Dermis blood vessel endothelial cell (primary cell): Measurements from ENCODE around the gene PEX14. TPM values are rescaled to one million over a fixed set of nuclear protein-coding genes. Genes with fewer than 3 reads are reported as not detected.

Experiments
- DNase-seq: peaks from one replicate; pipeline ENCODE4 v3.0.0; 2010
- total RNA-seq: library from RNA; depleted of rRNA; stranded (reverse); fragments of >200 nt; gene quantifications from 2 replicates; pipeline ENCODE4 v1.2.3, GENCODE V29; 2014

Gene PEX14
- total RNA-seq, 1 donor from 2014 or later, result 9.9 TPM

GRCh38 chr1:10549904-10550664 lies 75.3 kb downstream of the PEX14 start:
- no peak for DNase-seq

- DNase-seq, result no peak
Observed at GRCh38 chr1:10553118-10553517, 78.4 kb downstream of the PEX14 start.

GRCh38 chr1:10555635-10556429 lies 81.1 kb downstream of the PEX14 start:
- no peak for DNase-seq

GRCh38 chr1:10556430-10557005 lies 81.8 kb downstream of the PEX14 start:
- no peak for DNase-seq

GRCh38 chr1:10557714-10558113 lies 83.0 kb downstream of the PEX14 start:
- no peak for DNase-seq

GRCh38 chr1:10559386-10559785 lies 84.6 kb downstream of the PEX14 start:
- no peak for DNase-seq

- DNase-seq, result peak; percentile 19
Observed at GRCh38 chr1:10561497-10561896, 86.7 kb downstream of the PEX14 start.

- no peak for DNase-seq
Observed at GRCh38 chr1:10561955-10562354, 87.2 kb downstream of the PEX14 start.

- no peak for DNase-seq
Observed at GRCh38 chr1:10564063-10564462, 89.3 kb downstream of the PEX14 start.

GRCh38 chr1:10569531-10569930 lies 94.8 kb downstream of the PEX14 start:
- DNase-seq, result no peak

GRCh38 chr1:10575616-10576015 lies 100.9 kb downstream of the PEX14 start:
- peak; percentile 79 for DNase-seq

GRCh38 chr1:10578070-10578469 lies 103.3 kb downstream of the PEX14 start:
- DNase-seq, result no peak

GRCh38 chr1:10583641-10584040 lies 108.9 kb downstream of the PEX14 start:
- DNase-seq, result no peak

- DNase-seq, result no peak
Observed at GRCh38 chr1:10585242-10585641, 110.5 kb downstream of the PEX14 start.

GRCh38 chr1:10586125-10586524 lies 111.4 kb downstream of the PEX14 start:
- no peak for DNase-seq

- DNase-seq, result no peak
Observed at GRCh38 chr1:10588640-10589039, 113.9 kb downstream of the PEX14 start.

GRCh38 chr1:10589074-10589473 lies 114.3 kb downstream of the PEX14 start:
- no peak for DNase-seq

- no peak for DNase-seq
Observed at GRCh38 chr1:10591010-10591409, 116.3 kb downstream of the PEX14 start.

GRCh38 chr1:10592373-10592772 lies 117.6 kb downstream of the PEX14 start:
- DNase-seq, result no peak

- no peak for DNase-seq
Observed at GRCh38 chr1:10593750-10594149, 119.0 kb downstream of the PEX14 start.

- no peak for DNase-seq
Observed at GRCh38 chr1:10594595-10595223, 120.0 kb downstream of the PEX14 start.

GRCh38 chr1:10596780-10597179 lies 122.0 kb downstream of the PEX14 start:
- DNase-seq, result no peak
